ENCODE measurements around the gene FOLR3. TPM values are rescaled to one million over a fixed set of nuclear protein-coding genes. Genes with fewer than 3 reads are reported as not detected.
"Not testable (repeated sequence)": the region's sequence is repeated elsewhere in the genome, so short reads cannot be mapped to it uniquely, and the experiment has no call there.

FOLR3 gene
- total RNA-seq, 1 donor from 2014 or later = not detected

DNA sequence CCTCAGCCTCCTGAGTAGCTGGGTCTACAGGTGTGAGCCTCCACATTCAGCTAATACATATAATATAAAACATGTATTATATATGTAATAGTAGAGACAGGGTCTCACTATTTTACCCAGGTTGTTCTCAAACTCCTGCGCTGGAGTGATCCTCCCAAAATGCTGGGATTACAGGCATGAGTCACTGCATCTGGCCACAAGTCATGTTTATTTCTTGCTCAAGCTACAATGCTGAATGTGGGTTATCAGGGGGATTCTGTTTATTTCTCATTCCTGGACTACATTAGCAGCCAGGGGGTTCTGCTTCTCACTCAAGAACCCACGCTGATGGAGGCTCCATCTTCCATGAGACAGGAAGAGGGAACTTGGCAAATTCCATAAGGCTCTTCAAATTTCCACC, 24.8 kb downstream of the FOLR3 start:
- no peak overlapping the region for H3K9ac ChIP-seq (ENCODE audit: low read length)
- no peak overlapping the region for H3K27ac ChIP-seq (ENCODE audit: low read depth, low read length)
- H3K79me2 ChIP-seq (ENCODE audit: insufficient read depth, low read length) = no peaks in the 10 kb centered on the region
- DNase-seq (ENCODE audit: low read depth) (no peak), FAIRE-seq (no peak)
- no peak overlapping the region for H3K4me3 ChIP-seq (ENCODE audit: insufficient read depth, low read depth, low read length)
- H3K4me2 ChIP-seq (ENCODE audit: low read length) = no peak overlapping the region
- H4K20me1 ChIP-seq (ENCODE audit: insufficient read depth, low read length) = no peaks in the 10 kb centered on the region
- H3K4me3 Mint-ChIP-seq (ENCODE audit: unreplicated experiment) = no peak overlapping the region
- TF ChIP-seq, protein P1, sequence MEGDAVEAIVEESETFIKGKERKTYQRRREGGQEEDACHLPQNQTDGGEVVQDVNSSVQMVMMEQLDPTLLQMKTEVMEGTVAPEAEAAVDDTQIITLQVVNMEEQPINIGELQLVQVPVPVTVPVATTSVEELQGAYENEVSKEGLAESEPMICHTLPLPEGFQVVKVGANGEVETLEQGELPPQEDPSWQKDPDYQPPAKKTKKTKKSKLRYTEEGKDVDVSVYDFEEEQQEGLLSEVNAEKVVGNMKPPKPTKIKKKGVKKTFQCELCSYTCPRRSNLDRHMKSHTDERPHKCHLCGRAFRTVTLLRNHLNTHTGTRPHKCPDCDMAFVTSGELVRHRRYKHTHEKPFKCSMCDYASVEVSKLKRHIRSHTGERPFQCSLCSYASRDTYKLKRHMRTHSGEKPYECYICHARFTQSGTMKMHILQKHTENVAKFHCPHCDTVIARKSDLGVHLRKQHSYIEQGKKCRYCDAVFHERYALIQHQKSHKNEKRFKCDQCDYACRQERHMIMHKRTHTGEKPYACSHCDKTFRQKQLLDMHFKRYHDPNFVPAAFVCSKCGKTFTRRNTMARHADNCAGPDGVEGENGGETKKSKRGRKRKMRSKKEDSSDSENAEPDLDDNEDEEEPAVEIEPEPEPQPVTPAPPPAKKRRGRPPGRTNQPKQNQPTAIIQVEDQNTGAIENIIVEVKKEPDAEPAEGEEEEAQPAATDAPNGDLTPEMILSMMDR (IDR thresholded peaks at IDR 0.05; ENCODE audit: insufficient read depth, low read depth, low read length) = no peak
- TF ChIP-seq EZH2 (IDR thresholded peaks at IDR 0.05; ENCODE audit: insufficient read depth, low read length) = no peak
- H3K27me3 Mint-ChIP-seq (ENCODE audit: low read depth, unreplicated experiment) = peaks cover 20% of the 10 kb centered on the region
- peaks cover 10% of the 10 kb centered on the region for H3K9me3 Mint-ChIP-seq (ENCODE audit: unreplicated experiment)
- no peaks in the 10 kb centered on the region for H3K9me3 ChIP-seq (ENCODE audit: insufficient read depth, low read depth, low read length)
- H2AFZ ChIP-seq (ENCODE audit: low read depth, low read length) = no peak overlapping the region
- H3K36me3 ChIP-seq (ENCODE audit: insufficient read depth, low read length) = no peaks in the 10 kb centered on the region
- H3K4me1 ChIP-seq (ENCODE audit: insufficient read depth, low read length) = no peaks in the 10 kb centered on the region
- peaks cover 4% of the 10 kb centered on the region for H3K27me3 ChIP-seq (ENCODE audit: insufficient read depth, low read length)
- no peaks in the 10 kb centered on the region for H3K36me3 Mint-ChIP-seq (ENCODE audit: low read depth, unreplicated experiment)
- no peak overlapping the region for H3K27ac Mint-ChIP-seq (ENCODE audit: unreplicated experiment)
- H3K4me1 Mint-ChIP-seq (ENCODE audit: low read depth, unreplicated experiment) = no peaks in the 10 kb centered on the region

DNA sequence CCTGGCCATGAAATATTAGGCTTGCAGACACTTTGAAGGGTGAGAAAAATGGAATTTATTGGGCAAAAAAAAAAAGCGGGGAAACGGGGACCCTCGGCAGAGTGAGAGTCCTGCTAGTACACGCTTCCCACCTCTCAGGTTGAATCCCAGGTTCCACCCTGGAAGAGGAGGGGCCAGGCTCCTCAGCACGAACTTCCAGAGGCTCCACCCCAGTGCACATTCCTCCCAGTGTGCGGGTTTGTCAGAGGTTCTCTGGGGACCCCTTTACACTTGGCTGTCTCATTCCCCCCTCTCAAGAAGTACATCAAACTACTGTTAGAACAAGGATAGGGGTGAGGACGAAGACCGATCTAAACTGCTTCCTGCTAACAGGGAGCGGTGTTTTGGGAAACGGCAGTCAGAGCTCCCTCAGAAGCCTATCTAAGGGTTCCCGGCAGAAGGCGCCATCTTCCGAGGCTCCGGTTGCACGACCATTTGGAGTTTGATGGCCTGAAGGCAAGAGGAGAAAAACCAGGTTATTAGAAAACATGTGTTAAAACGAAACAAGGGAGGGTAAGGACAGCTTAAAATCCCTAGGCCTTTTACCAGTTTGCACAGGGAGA, 27.5 kb downstream of the FOLR3 start:
- H2AFZ ChIP-seq (ENCODE audit: low read depth, low read length) = no peak overlapping the region
- Mint-ChIP-seq H3K27ac (ENCODE audit: unreplicated experiment) (no peak overlapping the region), H3K4me3 (ENCODE audit: unreplicated experiment) (no peak overlapping the region), H3K9me3 (ENCODE audit: unreplicated experiment) (peaks cover 12% of the 10 kb centered on the region), H3K36me3 (ENCODE audit: low read depth, unreplicated experiment) (no peaks in the 10 kb centered on the region), H3K4me1 (ENCODE audit: low read depth, unreplicated experiment) (no peaks in the 10 kb centered on the region), H3K27me3 (ENCODE audit: low read depth, unreplicated experiment) (peaks cover 20% of the 10 kb centered on the region)
- FAIRE-seq (no peak), DNase-seq (ENCODE audit: low read depth) (no peak)
- H3K9ac ChIP-seq (ENCODE audit: low read length) = no peak overlapping the region
- H3K4me3 ChIP-seq (ENCODE audit: insufficient read depth, low read depth, low read length) = no peak overlapping the region
- no peaks in the 10 kb centered on the region for H4K20me1 ChIP-seq (ENCODE audit: insufficient read depth, low read length)
- TF ChIP-seq, protein P1 (IDR thresholded peaks at IDR 0.05; ENCODE audit: insufficient read depth, low read depth, low read length) = no peak
- no peak for TF ChIP-seq EZH2 (IDR thresholded peaks at IDR 0.05; ENCODE audit: insufficient read depth, low read length)
- peaks cover 4% of the 10 kb centered on the region for H3K27me3 ChIP-seq (ENCODE audit: insufficient read depth, low read length)
- H3K27ac ChIP-seq (ENCODE audit: low read depth, low read length) = no peak overlapping the region
- H3K9me3 ChIP-seq (ENCODE audit: insufficient read depth, low read depth, low read length) = no peaks in the 10 kb centered on the region
- H3K4me2 ChIP-seq (ENCODE audit: low read length) = no peak overlapping the region
- no peaks in the 10 kb centered on the region for H3K4me1 ChIP-seq (ENCODE audit: insufficient read depth, low read length)
- H3K79me2 ChIP-seq (ENCODE audit: insufficient read depth, low read length) = no peaks in the 10 kb centered on the region
- no peaks in the 10 kb centered on the region for H3K36me3 ChIP-seq (ENCODE audit: insufficient read depth, low read length)

DNA sequence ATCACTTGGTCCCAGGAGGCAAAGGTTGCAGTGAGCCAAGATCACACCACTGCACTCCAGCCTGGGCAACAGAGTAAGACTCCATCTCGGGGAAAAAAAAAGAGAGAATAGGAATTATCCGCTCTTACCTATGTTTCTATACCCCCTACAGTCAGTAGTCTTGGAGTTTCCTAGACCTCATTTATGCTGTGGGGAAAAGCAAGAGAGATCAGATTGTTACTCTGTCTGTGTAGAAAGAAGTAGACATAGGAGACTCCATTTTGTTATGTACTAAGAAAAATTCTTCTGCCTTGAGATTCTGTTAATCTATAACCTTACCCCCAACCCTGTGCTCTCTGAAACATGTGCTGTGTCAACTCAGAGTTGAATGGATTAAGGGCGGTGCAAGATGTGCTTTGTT, 28.7 kb downstream of the FOLR3 start:
- H3K9me3 ChIP-seq (ENCODE audit: insufficient read depth, low read depth, low read length); H3K4me1 Mint-ChIP-seq (ENCODE audit: low read depth, unreplicated experiment); H3K27ac Mint-ChIP-seq (ENCODE audit: unreplicated experiment); DNase-seq (ENCODE audit: low read depth); H3K9ac ChIP-seq (ENCODE audit: low read length); H3K4me3 ChIP-seq (ENCODE audit: insufficient read depth, low read depth, low read length); H4K20me1 ChIP-seq (ENCODE audit: insufficient read depth, low read length); H3K4me1 ChIP-seq (ENCODE audit: insufficient read depth, low read length); H3K27me3 ChIP-seq (ENCODE audit: insufficient read depth, low read length); H3K36me3 ChIP-seq (ENCODE audit: insufficient read depth, low read length); FAIRE-seq; H3K4me3 Mint-ChIP-seq (ENCODE audit: unreplicated experiment); H3K4me2 ChIP-seq (ENCODE audit: low read length); H3K79me2 ChIP-seq (ENCODE audit: insufficient read depth, low read length); H3K27ac ChIP-seq (ENCODE audit: low read depth, low read length); H3K36me3 Mint-ChIP-seq (ENCODE audit: low read depth, unreplicated experiment); H2AFZ ChIP-seq (ENCODE audit: low read depth, low read length): not testable (repeated sequence)
- H3K9me3 Mint-ChIP-seq (ENCODE audit: unreplicated experiment) = peaks cover 12% of the 10 kb centered on the region
- H3K27me3 Mint-ChIP-seq (ENCODE audit: low read depth, unreplicated experiment) = peaks cover 13% of the 10 kb centered on the region

DNA sequence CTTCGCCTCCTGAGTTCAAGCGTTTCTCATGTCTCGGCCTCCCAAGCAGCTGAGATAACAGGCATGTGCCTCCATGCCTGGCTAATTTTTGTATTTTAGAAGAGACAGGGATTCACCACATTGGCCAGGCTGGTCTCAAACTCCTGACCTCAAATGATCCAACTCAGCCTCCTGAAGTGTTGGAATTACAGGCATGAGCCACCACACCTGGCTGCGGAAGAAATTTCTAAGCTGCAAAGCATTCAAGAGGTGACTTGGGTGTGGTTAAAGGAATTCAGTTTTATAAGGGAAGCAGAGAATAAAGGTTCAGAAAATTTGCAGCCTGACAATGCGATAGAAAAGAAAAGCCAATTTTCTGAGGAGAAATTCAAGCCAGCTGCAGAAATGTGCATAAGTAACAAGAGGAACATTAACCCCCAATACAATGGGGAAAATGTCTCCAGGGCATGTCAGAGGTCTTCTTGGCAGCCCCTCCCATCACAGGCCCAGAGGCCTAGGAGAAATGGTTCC, 33.6 kb downstream of the FOLR3 start:
- FAIRE-seq; H3K27ac Mint-ChIP-seq (ENCODE audit: unreplicated experiment); H3K4me2 ChIP-seq (ENCODE audit: low read length); H4K20me1 ChIP-seq (ENCODE audit: insufficient read depth, low read length); H3K36me3 Mint-ChIP-seq (ENCODE audit: low read depth, unreplicated experiment); H3K9ac ChIP-seq (ENCODE audit: low read length); H3K36me3 ChIP-seq (ENCODE audit: insufficient read depth, low read length); H3K79me2 ChIP-seq (ENCODE audit: insufficient read depth, low read length); H3K27me3 ChIP-seq (ENCODE audit: insufficient read depth, low read length); H3K4me3 Mint-ChIP-seq (ENCODE audit: unreplicated experiment); H3K4me1 ChIP-seq (ENCODE audit: insufficient read depth, low read length); DNase-seq (ENCODE audit: low read depth); H3K4me3 ChIP-seq (ENCODE audit: insufficient read depth, low read depth, low read length); H3K27ac ChIP-seq (ENCODE audit: low read depth, low read length); H3K4me1 Mint-ChIP-seq (ENCODE audit: low read depth, unreplicated experiment); H3K9me3 ChIP-seq (ENCODE audit: insufficient read depth, low read depth, low read length); H2AFZ ChIP-seq (ENCODE audit: low read depth, low read length): not testable (repeated sequence)
- peaks cover 12% of the 10 kb centered on the region for H3K27me3 Mint-ChIP-seq (ENCODE audit: low read depth, unreplicated experiment)
- H3K9me3 Mint-ChIP-seq (ENCODE audit: unreplicated experiment) = peaks cover 10% of the 10 kb centered on the region

DNA sequence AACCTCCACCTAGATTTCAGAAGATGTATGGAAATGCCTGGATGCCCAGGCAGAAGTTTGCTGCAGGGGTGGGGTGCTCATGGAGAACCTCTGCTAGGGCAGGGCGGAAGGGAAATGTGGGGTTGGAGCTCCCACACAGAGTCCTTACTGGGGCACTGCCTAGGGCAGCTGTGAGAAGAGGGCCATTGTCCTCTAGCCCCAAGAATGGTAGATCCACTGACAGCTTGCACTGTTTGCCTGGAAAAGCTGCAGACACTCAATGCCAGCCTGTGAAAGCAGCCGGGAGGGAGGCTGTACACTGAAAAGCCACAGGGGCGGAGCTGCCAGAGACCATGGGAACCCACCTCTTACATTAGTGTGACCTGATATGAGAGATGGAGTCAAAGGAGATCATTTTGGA, 34.2 kb downstream of the FOLR3 start:
- H3K27ac Mint-ChIP-seq (ENCODE audit: unreplicated experiment); H2AFZ ChIP-seq (ENCODE audit: low read depth, low read length); DNase-seq (ENCODE audit: low read depth); H3K4me1 ChIP-seq (ENCODE audit: insufficient read depth, low read length); H3K9me3 ChIP-seq (ENCODE audit: insufficient read depth, low read depth, low read length); H3K4me2 ChIP-seq (ENCODE audit: low read length); FAIRE-seq; H3K4me1 Mint-ChIP-seq (ENCODE audit: low read depth, unreplicated experiment); H3K9ac ChIP-seq (ENCODE audit: low read length); H3K27me3 ChIP-seq (ENCODE audit: insufficient read depth, low read length); H3K4me3 ChIP-seq (ENCODE audit: insufficient read depth, low read depth, low read length); H3K9me3 Mint-ChIP-seq (ENCODE audit: unreplicated experiment); H3K27ac ChIP-seq (ENCODE audit: low read depth, low read length); H3K36me3 ChIP-seq (ENCODE audit: insufficient read depth, low read length); H3K79me2 ChIP-seq (ENCODE audit: insufficient read depth, low read length); H4K20me1 ChIP-seq (ENCODE audit: insufficient read depth, low read length); H3K36me3 Mint-ChIP-seq (ENCODE audit: low read depth, unreplicated experiment); H3K4me3 Mint-ChIP-seq (ENCODE audit: unreplicated experiment): not testable (repeated sequence)
- peaks cover 12% of the 10 kb centered on the region for H3K27me3 Mint-ChIP-seq (ENCODE audit: low read depth, unreplicated experiment)

All from astrocyte (in vitro differentiated cells and primary cell).